ENCODE results near the gene PHYH.

PHYH gene

GRCh38 chr10:13270877-13271551 is 28.9 kb downstream of the PHYH start:
- no peaks in the 10 kb centered on the region for H3K9me3 ChIP-seq (ENCODE audit: insufficient read depth, low read length)
- no peaks in the 10 kb centered on the region for H3K9me2 ChIP-seq (replicated peaks; ENCODE audit: insufficient read depth, low read length)
- peaks cover 13% of the 10 kb centered on the region for H3F3A ChIP-seq (ENCODE audit: insufficient read depth)
- no peaks in the 10 kb centered on the region for H3K79me2 ChIP-seq (ENCODE audit: insufficient read depth, low read length)
- H3K36me3 ChIP-seq (ENCODE audit: low read length), result no peaks in the 10 kb centered on the region
- H3K4me2 ChIP-seq (ENCODE audit: low read depth, low read length, poor library complexity, severe bottlenecking), result peak overlapping the region; percentile 53
- H3K4me3 ChIP-seq (ENCODE audit: insufficient read depth, low read length, poor library complexity, severe bottlenecking), result no peak overlapping the region
- H3K9ac ChIP-seq (ENCODE audit: low read length), result peak overlapping the region; percentile 36; the same call in 1 of the 2 replicates
- peak overlapping the region; percentile 84 for H2AFZ ChIP-seq (ENCODE audit: low read depth, low read length, severe bottlenecking)
- no peaks in the 10 kb centered on the region for H4K20me1 ChIP-seq (ENCODE audit: low read depth, low read length)
- no peak for TF ChIP-seq CTCF (IDR thresholded peaks at IDR 0.05; ENCODE audit: insufficient read depth, low read length, poor library complexity, severe bottlenecking)
- TF ChIP-seq EZH2phosphoT487 (conservative IDR thresholded peaks at IDR 0.05; ENCODE audit: low read length), result no peak
- peak overlapping the region; percentile 60; the same call in 1 of the 2 replicates for H3K27ac ChIP-seq (ENCODE audit: low read depth, low read length)
- no peaks in the 10 kb centered on the region for H3K27me3 ChIP-seq (ENCODE audit: low read length)

- Histone ChIP-seq H3K9me2 (replicated peaks; ENCODE audit: insufficient read depth, low read length) (no peaks in the 10 kb centered on the region), H3K4me3 (ENCODE audit: insufficient read depth, low read length, poor library complexity, severe bottlenecking) (no peak overlapping the region), H3K79me2 (ENCODE audit: insufficient read depth, low read length) (no peaks in the 10 kb centered on the region), H3K9ac (ENCODE audit: low read length) (no peak overlapping the region), H3K27me3 (ENCODE audit: low read length) (no peaks in the 10 kb centered on the region), H3K27ac (ENCODE audit: low read depth, low read length) (no peak overlapping the region), H4K20me1 (ENCODE audit: low read depth, low read length) (no peaks in the 10 kb centered on the region), H2AFZ (ENCODE audit: low read depth, low read length, severe bottlenecking) (no peak overlapping the region), H3K9me3 (ENCODE audit: insufficient read depth, low read length) (no peaks in the 10 kb centered on the region), H3K36me3 (ENCODE audit: low read length) (no peaks in the 10 kb centered on the region), H3F3A (ENCODE audit: insufficient read depth) (peaks cover 13% of the 10 kb centered on the region), H3K4me2 (ENCODE audit: low read depth, low read length, poor library complexity, severe bottlenecking) (no peak overlapping the region)
- no peak for TF ChIP-seq EZH2phosphoT487 (conservative IDR thresholded peaks at IDR 0.05; ENCODE audit: low read length)
- no peak for TF ChIP-seq CTCF (IDR thresholded peaks at IDR 0.05; ENCODE audit: insufficient read depth, low read length, poor library complexity, severe bottlenecking)
Measured at GRCh38 chr10:13268841-13269240, 31.0 kb downstream of the PHYH start.

- H3K9me2 ChIP-seq (replicated peaks; ENCODE audit: insufficient read depth, low read length), result no peaks in the 10 kb centered on the region
- H3K27ac ChIP-seq (ENCODE audit: low read depth, low read length), result no peak overlapping the region
- peaks cover 13% of the 10 kb centered on the region for H3F3A ChIP-seq (ENCODE audit: insufficient read depth)
- no peaks in the 10 kb centered on the region for H3K79me2 ChIP-seq (ENCODE audit: insufficient read depth, low read length)
- H3K36me3 ChIP-seq (ENCODE audit: low read length), result no peaks in the 10 kb centered on the region
- no peaks in the 10 kb centered on the region for H4K20me1 ChIP-seq (ENCODE audit: low read depth, low read length)
- H3K4me2 ChIP-seq (ENCODE audit: low read depth, low read length, poor library complexity, severe bottlenecking), result no peak overlapping the region
- H3K9ac ChIP-seq (ENCODE audit: low read length), result no peak overlapping the region
- H3K9me3 ChIP-seq (ENCODE audit: insufficient read depth, low read length), result no peaks in the 10 kb centered on the region
- H3K27me3 ChIP-seq (ENCODE audit: low read length), result no peaks in the 10 kb centered on the region
- no peak overlapping the region for H2AFZ ChIP-seq (ENCODE audit: low read depth, low read length, severe bottlenecking)
- TF ChIP-seq EZH2phosphoT487 (conservative IDR thresholded peaks at IDR 0.05; ENCODE audit: low read length), result no peak
- no peak for TF ChIP-seq CTCF (IDR thresholded peaks at IDR 0.05; ENCODE audit: insufficient read depth, low read length, poor library complexity, severe bottlenecking)
- H3K4me3 ChIP-seq (ENCODE audit: insufficient read depth, low read length, poor library complexity, severe bottlenecking), result no peak overlapping the region
Measured at GRCh38 chr10:13268310-13268709, 31.6 kb downstream of the PHYH start.
